Measurements from ENCODE around the gene ZCCHC24.

DNA sequence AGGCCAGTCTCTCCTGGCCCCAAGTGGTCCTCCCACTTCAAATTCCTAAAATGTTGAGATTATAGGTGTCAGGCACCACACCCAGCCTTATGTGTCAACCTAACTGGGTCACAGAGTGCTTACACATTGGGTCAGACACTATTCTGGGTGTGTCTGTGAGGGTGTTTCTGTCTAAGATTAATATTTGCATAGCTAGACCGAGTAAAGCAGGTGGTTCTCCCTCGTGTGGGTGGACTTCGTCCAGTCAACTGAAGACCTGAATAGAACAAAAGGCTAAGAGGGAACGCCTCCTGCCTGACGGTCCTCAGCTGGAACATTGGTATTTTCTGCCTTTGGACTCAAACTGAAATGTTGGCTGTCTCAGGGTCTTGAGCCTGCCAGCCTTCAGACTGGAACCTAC lies 86.6 kb downstream of the ZCCHC24 start:
- TF ChIP-seq, protein P1, sequence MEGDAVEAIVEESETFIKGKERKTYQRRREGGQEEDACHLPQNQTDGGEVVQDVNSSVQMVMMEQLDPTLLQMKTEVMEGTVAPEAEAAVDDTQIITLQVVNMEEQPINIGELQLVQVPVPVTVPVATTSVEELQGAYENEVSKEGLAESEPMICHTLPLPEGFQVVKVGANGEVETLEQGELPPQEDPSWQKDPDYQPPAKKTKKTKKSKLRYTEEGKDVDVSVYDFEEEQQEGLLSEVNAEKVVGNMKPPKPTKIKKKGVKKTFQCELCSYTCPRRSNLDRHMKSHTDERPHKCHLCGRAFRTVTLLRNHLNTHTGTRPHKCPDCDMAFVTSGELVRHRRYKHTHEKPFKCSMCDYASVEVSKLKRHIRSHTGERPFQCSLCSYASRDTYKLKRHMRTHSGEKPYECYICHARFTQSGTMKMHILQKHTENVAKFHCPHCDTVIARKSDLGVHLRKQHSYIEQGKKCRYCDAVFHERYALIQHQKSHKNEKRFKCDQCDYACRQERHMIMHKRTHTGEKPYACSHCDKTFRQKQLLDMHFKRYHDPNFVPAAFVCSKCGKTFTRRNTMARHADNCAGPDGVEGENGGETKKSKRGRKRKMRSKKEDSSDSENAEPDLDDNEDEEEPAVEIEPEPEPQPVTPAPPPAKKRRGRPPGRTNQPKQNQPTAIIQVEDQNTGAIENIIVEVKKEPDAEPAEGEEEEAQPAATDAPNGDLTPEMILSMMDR (conservative IDR thresholded peaks at IDR 0.05), result no peak
- no peak for TF ChIP-seq ZFX (IDR thresholded peaks at IDR 0.05)
